Caco-2 (cell line): Measurements from ENCODE around the gene GJC1. TPM values are rescaled to one million over a fixed set of nuclear protein-coding genes. Genes with fewer than 3 reads are reported as not detected.

ENCODE experiments used
- BruUV-seq: library from RNA; stranded (reverse); fragments of 400-500 nt; replicated peaks from 2 replicates; lab custom pipeline; 2021; lab: Mats Ljungman, UMichigan
- CTCF ChIA-PET: fragments of 300-600 bp; sonication (Branson Sonifier 250); formaldehyde crosslinking; loops from one replicate; lab custom pipeline; 2022; ENCODE audit warnings: antibody characterized with exemption; lab: Charles Lee
- POLR2A ChIA-PET: fragments of 300-600 bp; sonication (Branson Sonifier 250); formaldehyde crosslinking; loops from one replicate; lab custom pipeline; 2022; ENCODE audit warnings: antibody characterized with exemption; lab: Charles Lee
- DNase-seq, 2 experiments: peaks; one replicate each; pipeline versions ENCODE4 v3.0.0 to v3.0.0-alpha.2; 2020 to 2022
- H3K27me3 ChIP-seq: replicated peaks from 2 replicates; pipeline ENCODE4 v1.6.0; 2011; ENCODE audit warnings: low read length; ENCODE audit not compliant: control insufficient read depth, insufficient read depth
- H3K36me3 ChIP-seq: 2 replicates; pipeline ENCODE4 v1.5.1; 2011; ENCODE audit warnings: low read length; ENCODE audit not compliant: control insufficient read depth, insufficient read depth
- H3K4me1 ChIP-seq: fragments of 250-450 bp; sonication (Bioruptor Pico); 2 replicates; pipeline ENCODE4 v1.5.1; 2020; ENCODE audit warnings: mild to moderate bottlenecking
- H3K4me3 ChIP-seq: 2 replicates; pipeline ENCODE4 v1.5.1; 2011; ENCODE audit warnings: low read depth, mild to moderate bottlenecking, control low read depth, low read length
- H3K9me3 ChIP-seq: fragments of 250-450 bp; sonication (Bioruptor Pico); 2 replicates; pipeline ENCODE4 v1.5.1; 2020; ENCODE audit warnings: mild to moderate bottlenecking, moderate library complexity
- H3K27ac Mint-ChIP-seq: one replicate; pipeline ENCODE4 v1.8.0; 2022; ENCODE audit warnings: mixed read lengths; ENCODE audit not compliant: unreplicated experiment
- H3K27me3 Mint-ChIP-seq: one replicate; pipeline ENCODE4 v1.8.0; 2022; ENCODE audit warnings: mixed read lengths; ENCODE audit not compliant: insufficient read depth, unreplicated experiment
- H3K36me3 Mint-ChIP-seq: one replicate; pipeline ENCODE4 v1.8.0; 2022; ENCODE audit warnings: mild to moderate bottlenecking, mixed read lengths; ENCODE audit not compliant: insufficient read depth, unreplicated experiment
- H3K4me1 Mint-ChIP-seq: one replicate; pipeline ENCODE4 v1.8.0; 2022; ENCODE audit warnings: low read depth, mixed read lengths; ENCODE audit not compliant: unreplicated experiment
- H3K4me3 Mint-ChIP-seq: one replicate; pipeline ENCODE4 v1.8.0; 2022; ENCODE audit warnings: mild to moderate bottlenecking, moderate library complexity, mixed read lengths; ENCODE audit not compliant: unreplicated experiment
- H3K9me3 Mint-ChIP-seq: one replicate; pipeline ENCODE4 v1.8.0; 2022; ENCODE audit warnings: mixed read lengths; ENCODE audit not compliant: unreplicated experiment
- intact Hi-C: fragments of 100-400 bp; cut with micrococcal nuclease; formaldehyde crosslinking; loops from one replicate; pipeline ENCODE4 v1.10.0; 2022; ENCODE audit not compliant: unreplicated experiment
- total RNA-seq: library from RNA; stranded (reverse); gene quantifications from 2 replicates; pipeline ENCODE4 v1.2.3, GENCODE V29; 2022
- TF ChIP-seq, protein P1 (sequence below), 2 experiments: fragments of 200-600 bp in 1 of 2; IDR thresholded peaks; 1 replicate in 1 of 2; 2 replicates in 1 of 2; pipeline versions ENCODE4 v1.5.1 to v1.8.0; 2011 to 2022; ENCODE audit warnings: antibody characterized with exemption in 1 of 2, control low read depth in 1 of 2, inconsistent platforms in 1 of 2, low read depth in 1 of 2, low read length in 1 of 2, mild to moderate bottlenecking in 1 of 2, moderate library complexity in 1 of 2; ENCODE audit not compliant: insufficient read depth in 1 of 2, severe bottlenecking in 1 of 2, unreplicated experiment in 1 of 2

GJC1 gene
- total RNA-seq, 1 experiment from 2014 or later, result 33.5 TPM

DNA sequence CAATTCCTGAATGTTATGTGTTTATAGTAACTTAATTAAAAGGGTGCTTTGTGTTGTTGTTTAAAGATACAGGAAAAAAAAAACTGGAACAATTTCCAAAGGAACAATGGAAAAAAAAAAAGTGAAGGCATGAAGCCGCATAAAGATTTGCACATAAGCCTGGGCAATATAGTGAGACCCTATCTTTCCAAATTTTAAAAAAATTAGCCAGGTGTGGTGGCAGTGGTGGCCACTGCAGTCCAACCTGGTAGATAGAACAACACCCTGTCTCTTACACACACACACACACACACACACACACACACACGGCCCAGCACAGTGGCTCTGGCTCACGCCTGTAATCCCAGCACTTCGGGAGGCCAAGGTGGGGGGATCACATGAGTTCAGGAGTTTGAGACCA, 21.9 kb downstream of the GJC1 start:
- no peaks in the 10 kb centered on the region for H3K4me1 ChIP-seq
- H3K9me3 Mint-ChIP-seq, result no peaks in the 10 kb centered on the region
- peaks cover 2% of the 10 kb centered on the region for H3K36me3 ChIP-seq
- no peaks in the 10 kb centered on the region for H3K27me3 ChIP-seq
- H3K36me3 Mint-ChIP-seq, result peaks cover 18% of the 10 kb centered on the region
- no peak overlapping the region for H3K27ac Mint-ChIP-seq
- no TSS peak for BruUV-seq
- TF ChIP-seq, protein P1, sequence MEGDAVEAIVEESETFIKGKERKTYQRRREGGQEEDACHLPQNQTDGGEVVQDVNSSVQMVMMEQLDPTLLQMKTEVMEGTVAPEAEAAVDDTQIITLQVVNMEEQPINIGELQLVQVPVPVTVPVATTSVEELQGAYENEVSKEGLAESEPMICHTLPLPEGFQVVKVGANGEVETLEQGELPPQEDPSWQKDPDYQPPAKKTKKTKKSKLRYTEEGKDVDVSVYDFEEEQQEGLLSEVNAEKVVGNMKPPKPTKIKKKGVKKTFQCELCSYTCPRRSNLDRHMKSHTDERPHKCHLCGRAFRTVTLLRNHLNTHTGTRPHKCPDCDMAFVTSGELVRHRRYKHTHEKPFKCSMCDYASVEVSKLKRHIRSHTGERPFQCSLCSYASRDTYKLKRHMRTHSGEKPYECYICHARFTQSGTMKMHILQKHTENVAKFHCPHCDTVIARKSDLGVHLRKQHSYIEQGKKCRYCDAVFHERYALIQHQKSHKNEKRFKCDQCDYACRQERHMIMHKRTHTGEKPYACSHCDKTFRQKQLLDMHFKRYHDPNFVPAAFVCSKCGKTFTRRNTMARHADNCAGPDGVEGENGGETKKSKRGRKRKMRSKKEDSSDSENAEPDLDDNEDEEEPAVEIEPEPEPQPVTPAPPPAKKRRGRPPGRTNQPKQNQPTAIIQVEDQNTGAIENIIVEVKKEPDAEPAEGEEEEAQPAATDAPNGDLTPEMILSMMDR (IDR thresholded peaks at IDR 0.05; ENCODE audit: insufficient read depth in 1 of 2, low read depth in 1 of 2, low read length in 1 of 2, severe bottlenecking in 1 of 2, unreplicated experiment in 1 of 2), result no peak
- no peak for DNase-seq
- H3K9me3 ChIP-seq, result no peaks in the 10 kb centered on the region
- no peaks in the 10 kb centered on the region for H3K4me1 Mint-ChIP-seq
- intact Hi-C loops, result no loop called here
- H3K27me3 Mint-ChIP-seq, result no peaks in the 10 kb centered on the region
- H3K4me3 Mint-ChIP-seq, result no peak overlapping the region
- CTCF ChIA-PET, result interaction anchor here (0.7 kb wide), 1 partner anchor 24 kb away, joined by 3 read pairs; no protein-coding TSS in a partner anchor
- H3K4me3 ChIP-seq, result no peak overlapping the region
- POLR2A ChIA-PET, result no interaction called here

DNA sequence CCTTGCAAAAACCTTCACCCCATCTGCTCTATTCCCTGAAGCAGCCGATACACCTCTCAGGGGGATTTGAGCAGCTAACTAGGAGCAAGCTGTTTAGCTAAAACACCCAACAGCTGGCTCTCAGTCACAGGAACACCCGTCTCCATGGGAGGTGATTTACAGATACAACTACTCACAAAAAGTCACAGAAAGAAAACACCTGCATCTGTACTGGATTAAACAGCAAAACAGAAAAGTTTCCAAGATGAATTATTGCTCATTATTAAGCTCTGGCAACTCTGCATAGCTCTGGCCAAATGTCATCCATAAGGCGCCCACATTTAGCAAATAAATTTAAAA, 22.3 kb downstream of the GJC1 start:
- TF ChIP-seq, protein P1 (IDR thresholded peaks at IDR 0.05; ENCODE audit: insufficient read depth in 1 of 2, low read depth in 1 of 2, low read length in 1 of 2, severe bottlenecking in 1 of 2, unreplicated experiment in 1 of 2), result no peak
- Histone ChIP-seq H3K4me1 (no peaks in the 10 kb centered on the region), H3K4me3 (no peak overlapping the region), H3K27me3 (no peaks in the 10 kb centered on the region), H3K36me3 (peaks cover 2% of the 10 kb centered on the region), H3K9me3 (no peaks in the 10 kb centered on the region)
- no TSS peak for BruUV-seq
- Mint-ChIP-seq H3K4me3 (no peak overlapping the region), H3K27me3 (no peaks in the 10 kb centered on the region), H3K9me3 (no peaks in the 10 kb centered on the region), H3K27ac (no peak overlapping the region), H3K4me1 (no peaks in the 10 kb centered on the region), H3K36me3 (peaks cover 21% of the 10 kb centered on the region)
- ChIA-PET CTCF (interaction anchor here (0.7 kb wide), 1 partner anchor 23 kb away, joined by 3 read pairs; no protein-coding TSS in a partner anchor), POLR2A (no interaction called here)
- intact Hi-C loops, result no loop called here
- no peak for DNase-seq

DNA sequence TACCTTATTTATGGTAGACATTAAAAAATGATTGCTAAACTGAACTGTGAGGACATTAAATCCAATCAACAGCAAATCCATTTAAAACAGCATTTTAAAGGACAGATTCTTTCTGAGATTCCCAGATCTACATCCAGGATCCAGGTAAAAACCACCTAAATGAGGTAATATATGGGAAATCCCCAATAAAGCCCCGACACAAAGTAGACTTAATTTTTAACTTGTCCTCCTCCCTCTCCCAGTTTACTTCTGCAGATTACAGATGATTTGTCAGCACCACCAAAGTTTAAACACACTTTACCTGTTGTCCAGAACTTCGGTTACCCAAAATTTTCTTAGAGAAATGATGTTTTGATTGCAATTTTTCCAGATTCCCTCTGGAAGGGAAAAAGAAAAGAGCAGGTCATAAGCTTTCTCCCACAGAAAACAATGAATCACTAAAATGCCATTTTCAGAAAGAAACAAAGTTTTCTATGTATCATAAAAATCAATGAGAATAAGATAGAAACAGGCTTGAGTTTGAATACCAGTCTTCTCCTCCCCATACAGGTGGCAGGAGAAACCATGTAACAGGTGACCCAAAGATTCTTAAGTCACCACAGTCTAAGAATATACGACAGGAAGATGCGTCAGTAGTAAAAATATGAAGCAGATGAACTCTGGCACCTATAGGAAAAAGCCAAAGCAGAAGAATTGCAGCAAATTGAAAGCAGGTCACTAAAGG, 22.8 kb downstream of the GJC1 start:
- BruUV-seq, result no TSS peak
- Mint-ChIP-seq H3K9me3 (no peaks in the 10 kb centered on the region), H3K4me1 (no peaks in the 10 kb centered on the region), H3K27me3 (no peaks in the 10 kb centered on the region), H3K36me3 (peaks cover 26% of the 10 kb centered on the region), H3K27ac (no peak overlapping the region), H3K4me3 (no peak overlapping the region)
- no peaks in the 10 kb centered on the region for H3K4me1 ChIP-seq
- TF ChIP-seq, protein P1 (IDR thresholded peaks at IDR 0.05; ENCODE audit: insufficient read depth in 1 of 2, low read depth in 1 of 2, low read length in 1 of 2, severe bottlenecking in 1 of 2, unreplicated experiment in 1 of 2), result no peak
- no peak for DNase-seq
- no peaks in the 10 kb centered on the region for H3K9me3 ChIP-seq
- CTCF ChIA-PET, result interaction anchor here (0.7 kb wide), 1 partner anchor 23 kb away, joined by 3 read pairs; no protein-coding TSS in a partner anchor
- no peak overlapping the region for H3K4me3 ChIP-seq
- no peaks in the 10 kb centered on the region for H3K27me3 ChIP-seq
- peaks cover 2% of the 10 kb centered on the region for H3K36me3 ChIP-seq
- POLR2A ChIA-PET, result no interaction called here
- intact Hi-C loops, result no loop called here
